ENCODE results near the gene AKT3.
"Not testable (repeated sequence)": the region's sequence is repeated elsewhere in the genome, so short reads cannot be mapped to it uniquely, and the experiment has no call there.

The AKT3 gene

DNA sequence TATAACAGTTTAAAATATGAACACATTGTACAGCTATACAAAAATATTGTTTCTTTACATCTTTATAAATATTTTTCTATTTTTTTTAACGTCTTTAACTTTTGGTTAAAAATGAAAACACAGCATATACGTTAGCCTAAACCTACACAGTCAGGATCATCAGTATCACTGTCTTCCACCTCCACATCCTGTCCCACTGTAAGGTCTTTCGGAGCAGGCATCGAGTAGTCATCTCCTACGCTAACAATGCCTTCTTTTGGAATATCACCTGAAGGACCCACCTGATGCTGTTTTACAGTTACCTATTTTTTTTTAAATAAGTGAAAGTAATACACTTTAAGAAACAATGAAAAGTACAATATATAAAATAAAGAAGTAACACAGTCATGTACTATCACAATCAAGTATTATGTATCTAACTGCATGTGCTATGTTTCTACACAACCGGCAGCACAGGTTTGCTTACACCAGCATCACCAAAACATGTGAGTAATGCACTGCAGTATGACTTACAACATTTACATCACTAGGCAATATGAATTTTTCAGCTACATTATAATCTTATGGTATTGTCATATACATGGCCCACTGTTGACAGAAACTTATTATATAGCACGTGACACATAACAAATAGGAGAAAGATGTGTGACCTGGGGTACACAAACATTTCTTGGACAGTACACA is 254.4 kb downstream of the AKT3 start:
- no peak for DNase-seq

DNA sequence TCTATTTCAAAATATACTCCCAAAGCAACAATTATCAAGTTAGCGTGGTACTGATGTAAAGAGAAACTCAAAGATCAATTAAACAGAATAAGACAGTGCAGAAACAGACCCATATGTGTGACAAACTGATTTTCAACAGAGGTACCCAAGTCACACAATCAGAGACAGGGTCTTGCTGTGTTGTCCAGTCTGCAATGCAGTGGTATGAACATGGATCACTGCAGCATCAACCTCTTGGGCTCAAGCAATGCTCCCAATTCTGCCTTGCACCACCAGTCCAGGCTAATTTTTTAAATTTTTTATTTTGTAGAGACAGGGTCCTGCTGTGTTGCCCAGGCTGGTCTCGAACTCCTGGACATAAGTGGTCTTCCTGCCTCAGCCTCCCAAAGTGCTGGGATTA is 255.6 kb downstream of the AKT3 start:
- DNase-seq = no peak

DNA sequence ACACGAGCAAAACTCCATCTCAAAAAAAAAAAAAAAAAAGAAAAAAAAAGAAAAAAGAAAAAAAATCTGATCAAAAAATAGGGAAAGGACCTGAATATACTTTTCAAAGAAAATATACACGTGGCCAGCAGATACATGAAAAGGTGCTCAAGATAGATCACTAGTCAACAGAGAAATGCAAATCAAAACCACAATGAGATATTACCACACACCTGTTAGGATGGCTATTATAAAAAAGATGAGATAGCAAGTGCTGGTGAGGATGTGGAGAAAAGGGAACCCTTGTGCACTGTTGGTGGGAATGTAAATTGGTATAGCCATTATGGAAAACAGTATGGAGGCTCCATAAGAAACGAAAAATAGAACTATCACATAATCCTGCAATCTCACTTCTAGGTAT is 260.8 kb downstream of the AKT3 start:
- not testable (repeated sequence) for DNase-seq

DNA sequence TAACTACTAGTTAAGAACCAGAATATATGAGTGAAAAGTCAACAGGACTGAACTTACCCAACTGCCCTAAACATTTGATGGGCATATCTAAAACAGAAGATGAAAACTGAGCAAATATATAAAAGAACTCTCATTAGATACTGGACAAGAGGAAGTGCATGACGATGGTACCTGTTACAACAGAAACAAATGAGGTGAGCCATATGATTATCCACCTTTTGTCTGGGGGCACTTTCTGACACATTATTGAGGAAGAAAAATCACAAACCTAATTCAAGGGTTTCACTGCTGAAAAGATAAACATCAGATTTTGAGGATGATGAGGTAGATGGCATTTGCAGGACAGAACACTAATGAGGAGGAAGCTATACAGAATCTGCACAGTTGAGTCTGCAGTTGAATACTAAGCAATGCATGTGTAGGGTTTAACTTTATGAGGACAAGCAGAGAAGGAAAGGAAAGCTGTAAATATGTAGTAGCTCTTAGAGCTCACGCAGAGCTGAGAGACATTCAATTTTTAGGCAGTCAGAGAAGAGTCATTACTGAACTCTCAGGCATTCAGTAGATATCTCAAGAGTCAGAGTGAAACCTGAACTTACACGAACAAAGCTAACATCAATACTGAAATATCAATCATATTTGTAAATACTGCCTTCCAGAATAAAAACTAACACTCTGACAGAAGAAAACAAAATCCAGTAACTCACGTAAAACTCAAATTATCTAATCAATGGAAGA is 262.1 kb downstream of the AKT3 start:
- DNase-seq = no peak

DNA sequence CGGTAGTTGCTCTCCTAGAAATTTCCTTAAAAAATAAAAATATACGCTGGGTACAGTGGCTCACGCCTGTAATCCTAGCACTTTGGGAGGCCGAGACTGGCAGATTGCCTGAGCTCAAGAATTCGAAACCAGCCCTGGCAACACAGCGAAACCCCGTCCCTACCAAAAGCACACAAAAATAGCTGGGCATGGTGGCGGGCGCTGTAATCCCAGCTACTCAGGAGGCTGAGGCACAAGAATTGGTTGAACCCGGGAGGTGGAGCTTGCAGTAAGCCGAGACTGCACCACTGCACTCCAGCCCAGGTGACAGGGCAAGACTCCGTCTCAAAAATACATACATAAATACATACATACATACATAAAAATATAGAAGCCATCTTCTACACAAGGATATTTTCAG is 262.8 kb downstream of the AKT3 start:
- no peak for DNase-seq

DNA sequence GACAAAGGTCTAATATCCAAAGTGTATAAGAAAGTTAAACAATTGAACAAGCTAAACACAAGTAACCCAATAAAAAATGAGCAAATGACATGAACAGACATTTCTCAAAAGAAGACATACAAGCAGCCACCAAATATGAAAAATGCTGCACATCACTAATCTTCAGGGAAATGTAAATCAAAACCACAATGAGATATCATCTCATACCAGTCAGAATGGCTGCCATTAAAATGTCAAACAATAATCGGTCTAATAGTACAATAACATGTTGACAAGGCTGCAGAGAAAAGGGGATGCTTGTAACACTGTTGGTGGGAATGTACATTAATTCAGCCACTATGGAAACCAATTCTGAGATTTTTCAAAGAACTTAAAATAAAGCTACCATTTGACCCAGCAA is 264.1 kb downstream of the AKT3 start:
- no peak for DNase-seq

DNA sequence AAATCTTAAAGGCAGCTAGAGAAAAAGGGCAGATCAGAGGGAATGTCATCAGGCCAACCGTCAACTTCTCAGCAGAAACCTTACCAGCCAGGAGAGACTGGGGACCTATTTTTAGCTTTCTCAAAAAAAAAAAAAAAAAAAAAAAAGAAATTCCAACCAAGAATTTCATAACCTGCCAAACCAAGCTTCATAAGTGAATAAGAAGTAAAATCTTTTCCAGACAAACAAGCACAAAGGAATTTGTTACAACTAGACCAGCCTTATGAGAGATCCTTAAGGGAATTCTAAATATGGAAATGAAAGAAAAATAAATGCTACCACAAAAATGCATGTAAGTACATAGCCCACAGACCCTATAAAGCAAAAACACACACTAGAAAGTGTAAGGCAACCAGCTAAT is 267.7 kb downstream of the AKT3 start:
- DNase-seq = no peak

DNA sequence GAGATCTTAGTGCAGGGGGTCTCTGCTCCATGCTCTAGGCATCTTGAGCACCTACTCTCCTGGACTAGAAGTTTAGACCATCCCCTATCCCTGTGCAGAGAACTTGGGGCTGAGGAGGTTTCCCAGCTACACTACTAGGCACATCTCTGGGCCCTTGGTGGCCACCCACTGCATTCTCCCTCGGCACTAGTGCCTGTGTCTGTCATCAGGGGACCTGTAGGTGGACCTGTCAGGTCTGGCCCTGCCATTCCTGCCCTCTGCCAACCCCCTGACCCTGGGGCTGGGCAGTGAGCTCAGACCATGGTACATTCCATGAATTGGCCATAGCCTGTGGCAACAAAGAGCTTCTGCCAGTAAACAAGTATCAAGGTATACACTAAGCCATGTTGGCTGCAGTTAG is 269.1 kb downstream of the AKT3 start:
- no peak for DNase-seq

DNA sequence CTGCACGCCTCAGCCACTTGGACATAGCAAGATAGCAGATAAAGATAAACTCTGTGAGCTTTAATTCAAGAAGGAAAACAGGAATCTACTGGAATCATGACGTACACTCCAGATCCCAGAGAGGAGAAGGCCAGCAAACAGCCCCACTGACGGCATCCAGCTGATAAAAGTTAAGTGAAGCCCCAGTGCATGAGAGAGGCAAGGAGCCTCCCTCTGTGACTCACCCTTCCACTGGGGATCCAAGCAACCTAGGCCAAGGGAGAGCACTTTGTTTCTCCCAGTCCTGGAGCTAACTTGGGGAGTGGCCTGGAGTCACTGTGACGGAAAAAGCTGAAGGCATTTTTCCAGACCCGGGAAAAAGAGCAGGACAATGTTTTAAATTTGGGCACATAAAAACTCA is 270.0 kb downstream of the AKT3 start:
- DNase-seq = no peak

DNA sequence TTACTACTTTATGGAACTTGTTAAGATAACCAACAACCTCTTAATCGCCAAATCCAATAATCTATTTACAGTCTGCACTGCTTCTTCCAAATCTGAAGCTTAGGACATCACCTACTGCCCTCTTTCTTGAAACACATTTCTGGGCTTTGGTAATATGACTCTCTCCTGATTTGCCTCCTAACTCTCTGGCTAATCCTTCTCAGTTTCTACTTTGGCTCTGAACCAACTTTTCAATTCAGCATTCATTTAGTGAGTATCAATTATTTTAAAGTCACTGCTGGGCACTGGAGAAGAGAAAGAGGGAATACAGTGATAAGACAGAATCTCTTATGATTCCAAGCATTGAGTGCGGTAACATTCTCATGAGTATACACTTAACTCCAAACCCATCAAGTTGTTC is 275.0 kb downstream of the AKT3 start:
- DNase-seq = no peak

DNA sequence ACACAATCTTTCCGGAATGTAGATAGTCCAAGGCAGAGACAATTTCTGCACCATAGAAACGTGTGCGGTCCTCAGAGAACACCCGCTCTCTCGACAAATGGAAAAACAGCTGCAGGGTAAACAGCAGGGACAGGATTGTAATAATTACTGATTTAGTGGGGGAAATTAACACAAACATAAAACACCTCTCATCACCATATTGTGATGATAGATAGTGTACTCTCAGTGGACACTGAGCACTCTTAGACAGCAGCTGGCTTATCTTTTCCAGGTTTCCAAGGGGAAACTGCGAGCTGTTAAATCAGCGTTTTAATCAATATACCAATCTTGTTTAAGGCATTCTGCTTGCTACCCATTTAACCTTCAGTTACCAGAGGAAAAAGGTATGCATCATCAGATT is 277.1 kb downstream of the AKT3 start:
- no peak for DNase-seq

DNA sequence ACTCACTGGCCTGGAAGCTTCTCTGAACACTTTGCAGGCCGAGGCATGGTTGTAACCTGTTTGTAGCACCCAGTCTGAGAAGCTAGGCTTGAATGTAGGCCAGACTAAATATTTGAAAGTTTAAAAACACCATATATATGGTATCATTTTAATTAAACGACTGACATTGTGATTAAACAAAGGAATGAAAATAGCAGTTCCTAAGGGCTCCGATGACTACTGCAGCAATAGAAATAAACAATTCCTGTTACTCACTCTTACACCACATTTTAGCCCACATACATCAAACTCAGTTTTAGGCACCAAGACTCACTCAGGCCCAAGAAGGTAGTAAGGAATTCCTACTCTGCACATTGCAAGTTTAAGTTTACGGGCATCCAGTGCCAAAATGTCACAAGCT is 281.2 kb downstream of the AKT3 start:
- no peak for DNase-seq

DNA sequence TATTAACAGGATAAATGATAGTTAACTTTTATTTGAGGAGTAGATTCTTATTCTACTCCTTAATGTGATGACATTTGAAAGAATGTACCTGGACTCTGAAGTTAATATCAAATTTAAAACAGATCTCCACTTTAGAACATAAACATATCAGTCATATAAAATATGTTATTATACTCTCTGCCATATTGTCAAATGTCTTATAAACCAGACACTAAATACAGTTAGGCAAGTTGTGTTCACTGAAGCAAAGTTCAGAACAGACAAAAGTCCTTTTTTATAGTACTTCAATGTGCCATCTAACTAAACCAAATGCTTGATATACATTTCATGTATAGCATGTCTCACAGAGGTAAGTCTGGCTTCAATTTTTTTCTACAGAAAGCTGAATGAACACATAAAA is 285.2 kb downstream of the AKT3 start:
- no peak for DNase-seq

DNA sequence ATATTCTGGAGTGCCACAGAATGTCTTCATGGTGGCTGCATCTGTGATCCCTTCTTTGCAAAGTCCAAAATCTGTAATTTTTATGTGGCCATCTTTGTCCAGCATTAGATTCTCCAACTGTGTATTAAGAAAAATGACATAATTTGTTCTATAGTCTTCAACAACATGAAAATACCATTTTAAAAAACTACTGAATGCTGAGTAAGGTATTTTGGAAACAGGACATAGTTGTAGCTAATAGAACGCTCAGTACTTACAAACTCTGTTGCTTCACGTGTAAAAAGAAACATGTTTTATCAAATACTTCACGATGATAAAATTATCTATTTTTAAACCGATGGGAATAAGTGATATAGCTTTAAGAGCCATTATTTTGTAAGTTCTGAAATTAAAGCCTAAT is 286.3 kb downstream of the AKT3 start:
- DNase-seq = no peak

DNA sequence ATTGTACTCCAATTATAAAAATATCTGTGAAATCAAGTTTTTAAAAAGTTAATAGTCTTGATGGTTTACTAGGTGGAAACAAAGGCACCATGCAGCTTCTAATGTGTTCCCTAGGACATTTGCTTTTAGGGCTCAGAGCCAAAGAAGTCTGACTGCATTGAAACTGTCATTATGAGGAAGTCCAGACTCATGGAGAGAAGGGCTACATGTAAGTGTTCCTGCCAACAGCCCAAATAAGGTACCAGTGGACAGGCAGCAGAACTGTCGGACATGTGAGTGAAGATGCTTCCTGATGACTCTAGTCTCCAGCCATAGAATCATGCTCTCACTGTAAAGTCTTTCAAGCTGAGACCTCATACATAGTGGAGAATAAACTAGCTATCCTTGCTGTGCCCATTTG is 287.6 kb downstream of the AKT3 start:
- DNase-seq = no peak

DNA sequence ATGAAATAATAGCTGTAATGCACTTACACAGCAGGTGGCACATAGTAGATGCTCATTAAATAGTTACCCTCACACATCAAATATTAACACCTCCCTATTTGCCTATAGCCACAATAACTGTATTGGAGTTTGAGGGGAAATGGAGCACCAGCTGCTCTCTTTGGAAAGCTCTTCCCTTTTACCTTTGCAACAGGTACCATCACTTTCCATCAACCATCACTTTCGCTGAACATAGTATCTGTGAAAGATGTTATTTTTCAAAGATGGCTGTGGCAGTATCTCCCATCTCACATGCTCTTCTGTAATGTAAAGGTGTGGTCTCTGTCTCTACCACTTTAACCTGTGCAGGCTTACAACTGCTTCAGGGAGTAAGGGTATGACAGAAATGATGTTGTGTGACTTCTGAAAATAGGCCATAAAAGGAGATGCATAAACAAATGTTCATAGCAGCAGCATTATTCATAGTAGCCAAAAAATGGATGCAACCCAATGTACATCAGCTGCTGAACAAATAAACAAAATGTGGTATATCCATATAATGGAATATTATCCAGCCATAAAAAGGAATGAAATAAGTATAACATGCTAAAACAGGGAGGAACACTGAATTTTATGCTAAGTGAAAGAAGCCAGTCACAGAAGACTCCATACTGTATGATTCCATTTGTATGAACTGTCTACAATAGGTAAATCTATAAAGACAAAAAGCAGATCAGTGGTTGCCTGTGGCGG is 288.3 kb downstream of the AKT3 start:
- DNase-seq = no peak

DNA sequence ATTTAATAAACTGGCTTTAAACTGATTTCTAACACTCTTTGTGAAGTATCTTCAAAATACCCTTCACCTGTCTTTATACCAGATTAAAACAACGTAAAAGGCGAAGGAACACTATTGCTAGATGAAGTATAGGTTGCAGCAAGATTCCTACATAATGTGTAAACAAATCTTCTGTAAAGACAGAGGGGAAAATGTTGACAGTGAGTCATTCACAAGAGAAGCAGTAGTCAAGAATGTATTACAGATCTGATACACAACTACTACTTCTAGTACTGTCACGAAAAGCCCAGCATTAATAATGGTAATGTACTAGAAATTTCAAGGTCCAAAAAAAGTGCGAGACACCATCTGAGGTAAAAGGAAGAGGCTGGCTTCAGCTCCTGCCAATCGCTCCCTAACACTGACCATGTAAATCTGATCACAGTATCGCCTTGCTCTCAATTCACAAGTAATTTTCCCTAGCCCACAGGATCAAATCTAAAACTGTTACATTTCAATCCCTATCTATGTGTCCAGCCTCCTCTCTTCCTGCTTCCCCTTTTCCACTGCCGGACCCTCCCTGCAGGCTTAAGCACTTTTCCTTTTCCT is 290.4 kb downstream of the AKT3 start:
- no peak for DNase-seq

DNA sequence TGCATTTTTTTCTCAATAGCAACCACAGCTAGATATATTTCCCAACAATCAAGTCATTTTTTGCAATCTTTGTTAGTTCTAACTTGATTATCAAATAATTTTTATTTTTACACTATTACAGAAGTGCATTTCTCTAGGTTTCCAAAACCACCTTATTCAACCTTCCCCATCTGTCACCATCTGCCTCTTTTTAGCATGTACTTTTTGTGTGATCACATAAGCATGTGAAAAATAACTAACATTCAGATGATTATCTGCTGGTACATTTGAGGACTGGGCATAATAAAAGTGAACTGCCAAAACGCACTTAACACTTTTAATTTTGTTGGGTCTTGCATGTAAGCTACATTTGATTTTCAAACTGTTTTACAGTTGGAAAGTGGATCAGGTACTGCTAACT is 291.5 kb downstream of the AKT3 start:
- no peak for DNase-seq

DNA sequence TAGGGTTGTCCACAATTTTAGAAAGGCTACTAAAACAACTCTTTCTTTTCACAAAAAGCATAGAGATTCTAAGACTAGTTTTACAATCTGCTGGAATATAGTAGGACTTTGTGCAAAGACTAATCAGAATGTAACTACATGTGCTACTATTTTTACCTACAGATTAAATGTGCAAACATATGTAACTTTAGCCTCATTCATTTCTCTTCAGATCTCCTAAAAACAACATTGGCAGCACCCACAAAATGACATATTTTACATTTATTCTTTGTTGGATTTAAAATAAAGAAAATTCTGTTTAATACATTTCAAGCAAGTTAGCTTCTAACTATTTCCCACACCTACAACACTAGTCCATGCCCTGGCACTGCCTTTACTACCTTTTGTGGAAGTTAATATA is 292.2 kb downstream of the AKT3 start:
- no peak for DNase-seq

DNA sequence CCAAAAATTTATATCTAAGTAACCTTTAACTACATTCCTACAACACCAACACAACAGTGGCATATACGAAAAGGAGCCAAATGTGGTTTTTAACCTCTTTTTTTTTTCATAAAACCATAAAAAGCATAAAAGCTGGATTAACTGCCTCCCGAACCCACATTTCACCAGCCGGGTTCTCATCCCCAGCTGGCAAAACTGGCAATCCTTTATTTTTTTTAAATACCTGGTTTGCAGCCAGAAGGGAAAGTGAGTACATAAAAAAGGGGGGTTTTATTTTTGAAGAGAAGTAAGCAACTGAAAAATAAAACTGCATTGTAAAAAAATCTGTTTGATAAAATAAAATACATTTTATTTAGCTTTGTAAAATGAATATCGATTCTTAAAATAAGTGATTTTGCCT is 295.4 kb downstream of the AKT3 start:
- no peak for DNase-seq

DNA sequence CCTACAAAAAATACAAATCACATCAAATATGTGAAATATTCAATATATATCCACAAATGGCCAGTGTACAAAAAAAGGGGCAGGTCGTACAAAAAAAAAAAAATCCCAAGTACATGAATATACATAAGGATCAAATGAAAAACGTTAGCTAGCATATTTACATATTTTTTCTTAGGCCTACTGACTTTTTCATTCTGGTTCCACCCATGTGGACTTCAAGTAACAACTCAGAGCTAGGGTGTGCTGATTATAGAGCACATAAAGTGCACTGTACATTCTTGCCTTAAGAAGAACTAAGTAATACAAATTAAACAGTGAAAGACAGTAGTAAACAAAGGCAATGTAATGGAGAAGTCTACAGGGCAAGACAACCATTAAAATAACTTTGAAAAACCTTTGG is 297.0 kb downstream of the AKT3 start:
- no peak for DNase-seq

DNA sequence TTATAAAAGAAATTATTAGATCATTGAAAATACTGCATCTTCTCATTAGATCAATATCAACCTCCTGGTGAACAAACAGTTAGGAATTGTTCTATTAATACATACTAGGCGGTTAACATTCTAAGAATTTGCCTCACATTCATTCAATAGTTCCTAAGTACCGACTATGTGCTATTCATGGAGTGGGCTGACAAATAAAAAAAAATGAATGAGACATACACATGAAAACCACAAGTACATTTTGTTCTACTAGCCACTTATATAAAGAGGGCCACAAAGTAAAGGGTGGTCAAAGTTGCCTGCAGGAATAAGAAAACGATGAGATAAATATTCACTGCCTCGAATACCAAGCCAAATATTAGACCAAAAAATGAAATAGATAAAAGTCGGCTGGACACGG is 299.8 kb downstream of the AKT3 start:
- DNase-seq = no peak

DNA sequence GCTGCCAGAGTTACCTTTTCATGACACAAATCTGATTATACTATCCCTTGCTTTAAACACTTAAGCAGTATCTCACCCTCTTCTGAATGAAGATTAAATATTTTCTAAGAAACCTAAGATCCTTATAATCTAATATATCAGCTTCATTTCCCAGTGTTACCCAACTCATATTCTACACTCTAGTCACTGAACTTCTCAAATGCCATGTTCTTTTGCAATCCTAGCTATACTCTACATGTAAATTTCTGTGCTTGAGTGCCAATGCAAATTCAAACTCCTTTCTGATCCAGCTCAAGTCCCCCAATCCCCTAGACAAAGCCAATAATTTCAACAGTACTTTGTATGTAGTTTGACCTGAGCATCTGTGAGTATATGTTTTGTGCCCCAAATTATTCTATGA is 300.3 kb downstream of the AKT3 start:
- no peak for DNase-seq

DNA sequence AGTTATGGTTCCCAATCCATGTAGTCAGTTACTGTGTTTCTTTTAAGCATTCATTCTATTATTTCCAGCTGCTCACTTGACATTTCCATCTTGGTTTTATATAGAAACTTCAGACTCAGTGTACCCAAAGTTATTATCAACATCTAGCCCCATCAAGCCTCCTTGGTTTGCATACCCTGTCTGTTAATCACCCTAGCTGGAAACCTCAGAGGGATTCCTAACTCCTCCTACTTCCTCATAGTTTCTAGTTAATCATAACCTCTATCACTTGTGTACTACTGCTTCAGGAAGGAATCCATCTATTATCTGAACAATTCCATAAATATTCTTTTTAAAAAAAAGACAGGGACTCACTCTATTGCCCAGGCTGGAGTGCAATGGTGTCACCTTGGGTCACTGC is 300.9 kb downstream of the AKT3 start:
- DNase-seq = no peak

All from CD4-positive, alpha-beta T cell treated with Interleukin-15 for 1 hour (primary cell).